NCI-H1105 (cell line): ENCODE measurements around the gene ZNF275.
"Not testable (repeated sequence)": the region's sequence is repeated elsewhere in the genome, so short reads cannot be mapped to it uniquely, and the experiment has no call there.

ENCODE experiments used
- DNase-seq: peaks from one replicate; lab custom pipeline; 2025; lab: John Stamatoyannopoulos, UW

Gene ZNF275

DNA sequence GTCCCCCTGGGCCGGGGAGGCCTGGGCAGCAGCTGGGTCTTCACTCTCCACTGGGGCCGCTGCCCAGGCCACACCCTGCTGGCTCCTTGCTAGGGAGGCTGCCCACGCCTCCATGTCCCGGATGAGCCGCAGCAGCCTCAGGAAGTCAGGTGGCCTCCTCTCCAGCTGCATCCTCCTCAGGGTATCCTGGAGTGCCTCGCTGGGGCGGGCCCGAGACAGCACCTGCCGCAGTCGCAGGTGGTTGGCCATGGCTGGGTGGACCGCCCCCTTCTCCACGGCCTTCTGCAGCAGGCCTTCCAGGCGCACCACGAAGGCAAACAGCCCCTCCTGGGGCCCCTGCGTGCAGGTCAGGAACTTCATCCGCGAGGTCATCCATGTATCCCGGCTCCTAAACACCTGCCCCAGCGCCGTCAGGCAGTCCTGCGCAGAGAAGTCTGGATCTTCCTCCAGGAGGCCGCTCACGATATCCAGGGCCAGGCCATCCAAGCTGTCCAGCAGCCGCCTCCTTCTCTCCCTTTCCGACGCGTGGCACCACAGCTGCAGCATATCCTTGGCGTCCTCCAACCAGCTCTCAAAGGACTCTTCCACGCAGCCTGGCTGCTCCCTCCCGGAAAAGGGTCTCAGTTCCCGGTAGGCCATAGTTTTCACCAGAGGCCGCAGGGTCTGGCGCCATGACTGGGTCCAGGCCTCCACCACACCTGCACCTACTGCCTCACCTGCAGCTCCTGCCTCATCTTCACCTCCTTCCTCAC is 14.5 kb upstream of the ZNF275 start:
- no peak for DNase-seq

DNA sequence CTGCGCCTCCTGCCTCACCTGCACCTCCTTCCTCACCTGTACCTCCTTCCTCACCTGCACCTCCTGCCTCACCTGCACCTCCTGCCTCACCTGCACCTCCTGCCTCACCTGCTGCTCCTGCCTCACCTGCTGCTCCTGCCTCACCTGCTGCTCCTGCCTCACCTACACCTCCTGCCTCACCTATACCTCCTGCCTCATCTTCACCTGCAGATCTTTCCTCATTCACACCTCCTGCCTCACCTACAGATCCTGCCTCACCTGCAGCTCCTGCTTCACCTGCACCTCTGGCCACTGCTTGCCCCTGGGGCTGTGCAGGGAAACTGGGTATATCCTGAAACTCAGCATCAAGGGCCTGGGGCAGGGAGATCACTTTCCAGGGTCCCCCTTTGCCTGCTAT is 13.9 kb upstream of the ZNF275 start:
- not testable (repeated sequence) for DNase-seq

- DNase-seq: no peak
Measured at GRCh38 chrX:153320555-153321184, 13.3 kb upstream of the ZNF275 start.

DNA sequence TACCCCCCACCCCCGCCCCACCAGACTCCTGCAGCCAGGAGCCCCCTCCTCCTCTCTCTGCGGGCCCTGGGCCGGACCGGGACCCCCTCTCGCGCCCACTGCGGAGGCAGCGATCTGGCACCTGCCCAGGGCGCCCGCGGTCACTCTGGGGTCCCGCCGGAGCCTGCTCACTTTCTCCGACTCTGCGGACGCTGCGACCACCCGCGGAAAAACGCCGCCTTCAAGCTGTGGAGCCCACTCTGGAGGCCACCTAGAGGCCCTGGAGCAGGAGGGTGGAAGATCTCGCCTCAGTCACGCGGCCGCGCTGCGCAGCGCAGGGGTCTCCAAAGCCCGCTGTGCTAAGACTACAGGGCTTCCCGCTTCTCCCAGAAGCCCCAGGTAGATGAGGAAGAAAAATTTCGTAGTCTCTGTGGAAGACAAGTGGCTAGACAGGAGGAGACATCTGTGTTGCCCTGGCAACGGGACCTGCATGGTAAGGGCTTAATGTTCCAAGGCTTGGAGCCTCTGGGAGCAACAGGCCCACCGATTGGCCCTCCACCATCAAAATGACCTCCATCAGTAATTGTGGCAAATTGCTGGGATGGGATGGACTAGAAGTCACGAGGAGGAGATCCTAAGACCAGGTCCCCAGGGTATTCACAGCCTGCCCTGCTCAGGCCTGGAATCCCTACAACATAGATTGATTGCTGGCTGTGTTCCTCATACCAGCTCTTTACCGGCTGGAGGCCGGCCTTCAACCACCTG is 12.4 kb upstream of the ZNF275 start, which contains the start of gene PNMA6F:
Gene PNMA6F (minus strand): TSS at position 387 of the 744 bp plus-strand sequence. CDS start 1,093 bp downstream, outside the sequence.
- no peak for DNase-seq

DNA sequence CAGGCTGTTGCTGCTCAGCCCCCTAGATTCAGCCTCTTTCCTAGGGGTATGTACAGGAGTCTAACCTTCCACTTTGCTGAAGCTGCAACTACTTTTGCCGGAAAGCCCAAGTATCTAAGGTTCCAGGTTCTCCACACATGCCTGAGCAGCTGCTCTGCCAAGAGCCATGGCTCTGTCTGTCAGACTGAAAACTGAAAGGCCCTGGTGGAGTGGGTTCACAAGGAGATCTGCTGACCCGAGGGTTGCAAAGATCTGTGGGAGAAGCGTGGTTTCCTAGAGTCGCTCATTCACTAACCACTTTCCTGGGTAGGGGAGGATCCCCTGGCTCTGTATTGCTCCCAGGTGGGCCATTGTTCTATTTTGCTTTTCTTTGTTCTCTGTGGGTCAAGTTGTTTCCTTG is 6.4 kb upstream of the ZNF275 start:
- no peak for DNase-seq

DNA sequence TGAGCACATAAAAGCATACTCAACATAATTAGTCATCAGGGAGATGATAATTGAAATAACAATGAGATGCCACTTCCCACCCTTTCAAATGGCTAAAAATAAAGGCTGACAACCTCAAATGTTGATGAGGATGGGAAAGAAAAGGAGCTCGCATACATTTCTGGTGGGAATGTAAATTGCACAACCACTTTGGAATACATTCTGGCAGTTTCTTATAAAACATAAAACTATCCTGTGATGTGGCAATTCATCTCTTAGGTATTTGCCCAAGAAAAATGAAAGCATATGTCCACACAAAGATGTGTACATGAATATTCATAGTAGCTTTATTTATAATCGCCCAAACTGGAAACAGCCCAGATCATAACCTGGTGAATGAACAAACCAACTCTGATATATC is 687 bp upstream of the ZNF275 start:
- no peak for DNase-seq

- no peak for DNase-seq
Measured at GRCh38 chrX:153334654-153335295, 822 bp downstream of the ZNF275 start.

- DNase-seq: no peak
Measured at GRCh38 chrX:153336121-153336894, 2.4 kb downstream of the ZNF275 start.

GRCh38 chrX:153336988-153337387 is 3.0 kb downstream of the ZNF275 start:
- no peak for DNase-seq

DNA sequence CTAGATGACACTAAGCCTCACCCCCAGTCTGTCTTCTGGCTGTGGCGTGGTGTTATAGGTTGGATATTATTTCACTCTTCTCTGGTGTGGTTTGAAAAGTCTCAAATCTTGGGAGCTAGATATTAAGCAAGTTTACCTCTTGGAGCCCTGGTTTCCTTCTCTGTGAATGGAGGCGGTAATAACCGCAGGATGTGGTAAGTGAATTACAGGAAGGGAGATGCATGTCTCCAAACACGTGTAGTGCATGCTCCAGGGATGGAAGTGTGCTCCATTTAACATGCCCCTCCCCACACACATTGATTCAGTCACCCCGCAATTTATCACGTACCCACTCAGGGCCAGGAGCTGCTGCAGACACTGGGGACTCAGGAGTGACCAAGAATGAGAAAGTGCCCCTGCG is 4.9 kb downstream of the ZNF275 start:
- DNase-seq: no peak

GRCh38 chrX:153339662-153340061 is 5.7 kb downstream of the ZNF275 start:
- no peak for DNase-seq

GRCh38 chrX:153340111-153340510 is 6.2 kb downstream of the ZNF275 start:
- DNase-seq: no peak

- no peak for DNase-seq
Measured at GRCh38 chrX:153342762-153343558, 9.0 kb downstream of the ZNF275 start.

GRCh38 chrX:153343674-153344073 is 9.7 kb downstream of the ZNF275 start:
- no peak for DNase-seq

GRCh38 chrX:153347530-153347929 is 13.6 kb downstream of the ZNF275 start:
- DNase-seq: no peak

- no peak for DNase-seq
Measured at GRCh38 chrX:153348421-153348820, 14.5 kb downstream of the ZNF275 start.

DNA sequence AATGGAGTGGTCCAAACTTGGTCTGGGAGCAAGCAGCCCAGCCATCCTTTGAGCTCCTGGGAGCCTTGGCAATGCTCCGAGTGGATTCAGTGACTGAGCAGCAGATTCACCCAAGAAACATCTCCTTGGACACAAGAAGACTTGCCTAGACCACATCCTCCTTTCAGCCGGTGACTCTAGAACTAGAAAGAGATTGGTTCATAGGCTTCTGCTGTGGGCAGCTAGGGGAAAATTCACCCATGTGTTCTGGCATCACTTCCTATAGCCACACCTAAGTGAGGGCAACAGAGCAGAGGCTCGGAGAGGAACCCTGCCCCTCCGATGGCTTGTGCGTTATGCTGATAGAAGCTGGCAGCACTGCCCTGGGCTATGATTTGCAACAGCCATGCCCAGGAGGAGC is 16.0 kb downstream of the ZNF275 start:
- DNase-seq: no peak

- no peak for DNase-seq
Measured at GRCh38 chrX:153351981-153352380, 18.0 kb downstream of the ZNF275 start.

- no peak for DNase-seq
Measured at GRCh38 chrX:153352858-153353257, 18.9 kb downstream of the ZNF275 start.

GRCh38 chrX:153353416-153353815 is 19.5 kb downstream of the ZNF275 start:
- DNase-seq: no peak

GRCh38 chrX:153357877-153358276 is 23.9 kb downstream of the ZNF275 start:
- DNase-seq: no peak
